Ovary (tissue), 3 donors: Measurements from ENCODE around the gene UBAP1L.

Experiments
- EP300 ChIP-seq: sonication (generic); formaldehyde crosslinking; IDR thresholded peaks from one replicate; pipeline ENCODE4 v1.6.1; 2017; ENCODE audit warnings: antibody characterized with exemption
- POLR2A ChIP-seq: fragments of 450-650 bp; IDR thresholded peaks from one replicate; pipeline ENCODE4 v1.6.1; 2017; ENCODE audit warnings: antibody characterized with exemption, mild to moderate bottlenecking, moderate library complexity
- TF ChIP-seq, protein P1 (sequence below), 3 donors: fragments of 450-650 bp in 2 of 3; fragments of 200-600 bp in 1 of 3; IDR thresholded peaks; one replicate each; pipeline versions ENCODE4 v1.5.1 to v1.8.0; 2016 to 2022; ENCODE audit warnings: antibody characterized with exemption in 3 of 3, mild to moderate bottlenecking in 1 of 3
- donor health status: DM: no; HTN: no; CAD: no.

DNA sequence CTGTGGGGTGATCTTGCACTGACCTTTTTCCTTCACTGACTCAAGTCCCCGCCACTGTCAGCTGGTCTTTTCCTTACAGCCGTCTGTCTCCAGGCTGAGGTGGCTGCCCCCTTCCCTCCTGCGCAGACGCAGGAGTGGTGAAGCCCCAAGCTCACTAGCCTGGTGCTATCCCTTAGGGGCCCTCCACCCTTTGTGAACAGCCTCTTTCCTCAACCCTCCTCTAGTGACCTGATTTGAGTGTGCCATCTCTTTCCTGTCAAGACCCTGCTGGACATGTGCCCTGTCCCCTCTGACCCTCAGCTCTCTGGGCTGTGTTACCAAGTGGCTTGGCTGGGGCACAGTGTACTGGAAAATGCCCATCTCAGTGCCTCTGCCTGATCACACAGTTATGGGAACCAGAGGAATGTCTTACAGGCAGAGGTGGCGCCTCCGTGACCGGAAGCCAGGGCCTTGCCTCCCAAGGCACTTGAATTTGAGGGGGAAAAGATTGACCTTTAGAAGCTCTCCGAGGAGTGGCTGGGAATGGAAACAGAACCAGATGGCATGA lies 29.7 kb downstream of the UBAP1L start:
- TF ChIP-seq, protein P1, sequence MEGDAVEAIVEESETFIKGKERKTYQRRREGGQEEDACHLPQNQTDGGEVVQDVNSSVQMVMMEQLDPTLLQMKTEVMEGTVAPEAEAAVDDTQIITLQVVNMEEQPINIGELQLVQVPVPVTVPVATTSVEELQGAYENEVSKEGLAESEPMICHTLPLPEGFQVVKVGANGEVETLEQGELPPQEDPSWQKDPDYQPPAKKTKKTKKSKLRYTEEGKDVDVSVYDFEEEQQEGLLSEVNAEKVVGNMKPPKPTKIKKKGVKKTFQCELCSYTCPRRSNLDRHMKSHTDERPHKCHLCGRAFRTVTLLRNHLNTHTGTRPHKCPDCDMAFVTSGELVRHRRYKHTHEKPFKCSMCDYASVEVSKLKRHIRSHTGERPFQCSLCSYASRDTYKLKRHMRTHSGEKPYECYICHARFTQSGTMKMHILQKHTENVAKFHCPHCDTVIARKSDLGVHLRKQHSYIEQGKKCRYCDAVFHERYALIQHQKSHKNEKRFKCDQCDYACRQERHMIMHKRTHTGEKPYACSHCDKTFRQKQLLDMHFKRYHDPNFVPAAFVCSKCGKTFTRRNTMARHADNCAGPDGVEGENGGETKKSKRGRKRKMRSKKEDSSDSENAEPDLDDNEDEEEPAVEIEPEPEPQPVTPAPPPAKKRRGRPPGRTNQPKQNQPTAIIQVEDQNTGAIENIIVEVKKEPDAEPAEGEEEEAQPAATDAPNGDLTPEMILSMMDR (IDR thresholded peaks at IDR 0.05), result no peak
- no peak for TF ChIP-seq POLR2A
- TF ChIP-seq EP300, result no peak
